HepG2 (cell line): ENCODE data around the gene PHYHIPL. TPM values are rescaled to one million over a fixed set of nuclear protein-coding genes. Genes with fewer than 3 reads are reported as not detected.

Experiments used
- ATAC-seq: fragments of 200-7000 bp; cut with Tn5 transposase; 3 replicates; pipeline ENCODE4 v1.9.1; 2020; ENCODE audit warnings: mild to moderate bottlenecking, moderate library complexity
- BruUV-seq: library from RNA; stranded (reverse); fragments of 400-500 nt; replicated peaks from 2 replicates; lab custom pipeline; 2021; lab: Mats Ljungman, UMichigan
- CTCF ChIA-PET: fragments of 300-600 bp; formaldehyde crosslinking; extraction: SDS; loops from one replicate; lab custom pipeline; 2021; ENCODE audit warnings: low total read pairs, inconsistent platforms, low intra/inter-chr PET ratio; lab: Yijun Ruan, JAX
- POLR2A ChIA-PET: fragments of 350-600 bp; sonication (Branson Sonifier 250); formaldehyde crosslinking; loops from one replicate; lab custom pipeline; 2020; ENCODE audit warnings: antibody characterized with exemption, inconsistent platforms; lab: Yijun Ruan, JAX
- DNase-seq: peaks from one replicate; pipeline ENCODE4 v3.0.0-alpha.2; 2015; ENCODE audit warnings: low spot score
- FAIRE-seq: peaks from 3 replicates; lab custom pipeline; 2011; peaks lifted over from hg19 to GRCh38; lab: Jason Lieb, UNC
- H2AFZ ChIP-seq: one replicate; pipeline ENCODE4 v1.6.1; 2011; ENCODE audit warnings: low read length, inconsistent platforms
- H3K27ac ChIP-seq: fragments of 300-600 bp; 3 replicates; pipeline ENCODE4 v1.8.0; 2011; ENCODE audit warnings: mixed run types, mild to moderate bottlenecking, mixed read lengths, low read length, inconsistent platforms; ENCODE audit not compliant: insufficient read depth; ENCODE audit errors: extremely low read length
- H3K27me3 ChIP-seq, 2 experiments: fragments of 200-600 bp in 1 of 2; 2 replicates in 1 of 2; 3 replicates in 1 of 2; pipeline versions ENCODE4 v1.6.0 to v1.8.0; 2011; ENCODE audit warnings: low read length in 2 of 2, mild to moderate bottlenecking in 2 of 2, moderate library complexity in 2 of 2, inconsistent platforms in 1 of 2; ENCODE audit not compliant: insufficient read depth in 2 of 2, control insufficient read depth in 1 of 2
- H3K36me3 ChIP-seq, 2 experiments: fragments of 200-600 bp in 1 of 2; replicated peaks in 1 of 2; 2 replicates in 1 of 2; 3 replicates in 1 of 2; pipeline versions ENCODE4 v1.5.1 to v1.8.0; 2011; ENCODE audit warnings: low read length in 2 of 2, inconsistent platforms in 1 of 2; ENCODE audit not compliant: insufficient read depth in 2 of 2, control insufficient read depth in 1 of 2
- H3K4me1 ChIP-seq: 2 replicates; pipeline ENCODE4 v1.5.1; 2012; ENCODE audit warnings: low read length, inconsistent platforms; ENCODE audit not compliant: insufficient read depth
- H3K4me2 ChIP-seq: 2 replicates; pipeline ENCODE4 v1.6.0; 2011; ENCODE audit warnings: low read depth, low read length, inconsistent platforms
- H3K4me3 ChIP-seq, 3 experiments: fragments of 200-600 bp in 1 of 3; sonication (generic), shearing (Covaris generic) in 1 of 3; replicated peaks in 1 of 3; 2 replicates each; pipeline ENCODE4 v1.5.1; 2011 to 2016; ENCODE audit warnings: low read length in 3 of 3, inconsistent platforms in 2 of 3, low read depth in 2 of 3, mild to moderate bottlenecking in 2 of 3, control low read depth in 1 of 3, mixed read lengths in 1 of 3; ENCODE audit not compliant: insufficient read depth in 1 of 3
- H3K79me2 ChIP-seq: one replicate; pipeline ENCODE4 v1.6.1; 2011; ENCODE audit warnings: low read length, inconsistent platforms; ENCODE audit not compliant: insufficient read depth
- H3K9ac ChIP-seq: 2 replicates; pipeline ENCODE4 v1.6.0; 2011; ENCODE audit warnings: mild to moderate bottlenecking, low read depth, low read length, inconsistent platforms; ENCODE audit not compliant: insufficient read depth
- H3K9me3 ChIP-seq: 2 replicates; pipeline ENCODE4 v1.5.1; 2012; ENCODE audit warnings: mild to moderate bottlenecking, low read length
- H4K20me1 ChIP-seq: 2 replicates; pipeline ENCODE4 v1.6.0; 2011; ENCODE audit warnings: inconsistent platforms, mild to moderate bottlenecking, low read length, moderate library complexity; ENCODE audit not compliant: insufficient read depth
- BCLAF1 ChIP-seq: fragments of 450-650 bp; IDR thresholded peaks from 2 replicates; pipeline ENCODE4 v1.6.1; 2017; ENCODE audit warnings: mild to moderate bottlenecking
- GATAD2A ChIP-seq: IDR thresholded peaks from 2 replicates; pipeline ENCODE4 v1.6.1; 2016
- JARID2 ChIP-seq: sonication (generic); formaldehyde crosslinking; IDR thresholded peaks from 2 replicates; pipeline ENCODE4 v1.8.1; 2023; ENCODE audit warnings: missing genetic modification reagents, inconsistent platforms; ENCODE audit not compliant: insufficient replicate concordance
- MAFF ChIP-seq: IDR thresholded peaks from 2 replicates; pipeline ENCODE4 v1.6.1; 2011; ENCODE audit warnings: low read depth, low read length, improper control_type of control experiment
- MEIS1 ChIP-seq: sonication (generic); formaldehyde crosslinking; IDR thresholded peaks from 2 replicates; pipeline ENCODE4 v1.9.0; 2021; ENCODE audit warnings: mild to moderate bottlenecking, missing genetic modification reagents, moderate library complexity, borderline replicate concordance
- ZMAT5 ChIP-seq: sonication (generic); formaldehyde crosslinking; IDR thresholded peaks from 2 replicates; pipeline ENCODE4 v1.5.0; 2020; ENCODE audit warnings: mild to moderate bottlenecking, low read depth, missing genetic modification reagents, borderline replicate concordance
- ZNF260 ChIP-seq: sonication (generic); formaldehyde crosslinking; IDR thresholded peaks from 2 replicates; pipeline ENCODE4 v1.4.0; 2020; ENCODE audit warnings: missing genetic modification reagents, low read depth, mild to moderate bottlenecking, borderline replicate concordance
- ZNF263 ChIP-seq: sonication (generic); formaldehyde crosslinking; IDR thresholded peaks from 2 replicates; pipeline ENCODE4 v1.4.0; 2020; ENCODE audit warnings: missing genetic modification reagents
- ZNF567 ChIP-seq: sonication (generic); formaldehyde crosslinking; IDR thresholded peaks from 2 replicates; pipeline ENCODE4 v1.8.1; 2023; ENCODE audit warnings: mild to moderate bottlenecking, missing genetic modification reagents, borderline replicate concordance
- ZNF598 ChIP-seq: sonication (generic); formaldehyde crosslinking; IDR thresholded peaks from 2 replicates; pipeline ENCODE4 v1.5.1; 2020; ENCODE audit warnings: mild to moderate bottlenecking, missing genetic modification reagents, borderline replicate concordance
- WGBS: methylation state at CpG from one replicate; pipeline ENCODE4 v1.1.6; 2017; ENCODE audit warnings: low lambda C conversion rate; 5-methylcytosine and 5-hydroxymethylcytosine counted together
- in situ Hi-C: cut with HindIII; loops from 2 replicates; pipeline ENCODE4 v1.10.0; 2017; ENCODE audit warnings: low pct_unique_long_range_greater_than_20kb; ENCODE audit not compliant: extremely low pct_ligation_motif_present
- intact Hi-C: fragments of 100-400 bp; cut with micrococcal nuclease; formaldehyde crosslinking; loops from one replicate; pipeline ENCODE4 v1.10.0; 2022; ENCODE audit not compliant: unreplicated experiment
- polyA plus RNA-seq, 8 experiments: library from polyadenylated mRNA; depleted of rRNA in 3 of 8; stranded (reverse) in 7 of 8; unstranded in 1 of 8; fragments of >200 nt; fragmentation: Illumina TruSeq in 4 of 8; extraction: Trizol in 4 of 8; gene quantifications; 2 replicates each; pipeline versions ENCODE4 v1.2.1 to v1.2.3, GENCODE V29; 2011 to 2016; ENCODE audit warnings: low read depth in 4 of 8, missing spikeins in 1 of 8, mixed read lengths in 1 of 8; ENCODE audit not compliant: insufficient read depth in 1 of 8
- total RNA-seq, 5 experiments: library from RNA; depleted of rRNA; stranded (reverse); fragments of >200 nt; fragmentation: Illumina TruSeq; extraction: Trizol; gene quantifications; 2 replicates each; pipeline ENCODE4 v1.2.3, GENCODE V29; 2016; ENCODE audit warnings: low read depth in 1 of 5
- TF ChIP-seq, protein P1 (sequence below): sonication (generic); formaldehyde crosslinking; IDR thresholded peaks from 2 replicates; pipeline ENCODE4 v1.5.0; 2020; ENCODE audit warnings: mild to moderate bottlenecking, missing genetic modification reagents
- TF ChIP-seq, protein P2 (sequence below): sonication (generic); formaldehyde crosslinking; IDR thresholded peaks from 2 replicates; pipeline ENCODE4 v1.8.0; 2022; ENCODE audit warnings: missing genetic modification reagents, low read depth, mild to moderate bottlenecking, borderline replicate concordance
- TF ChIP-seq, protein P3 (sequence below): sonication (generic); formaldehyde crosslinking; IDR thresholded peaks from 2 replicates; pipeline ENCODE4 v1.5.0; 2020; ENCODE audit warnings: missing genetic modification reagents

Gene PHYHIPL
- total and polyA plus RNA-seq, 2 of the 13 experiments (the other 11 are each of a cell fraction or from before 2014, with no cell fraction given), result 40.6 to 78.5 TPM

DNA sequence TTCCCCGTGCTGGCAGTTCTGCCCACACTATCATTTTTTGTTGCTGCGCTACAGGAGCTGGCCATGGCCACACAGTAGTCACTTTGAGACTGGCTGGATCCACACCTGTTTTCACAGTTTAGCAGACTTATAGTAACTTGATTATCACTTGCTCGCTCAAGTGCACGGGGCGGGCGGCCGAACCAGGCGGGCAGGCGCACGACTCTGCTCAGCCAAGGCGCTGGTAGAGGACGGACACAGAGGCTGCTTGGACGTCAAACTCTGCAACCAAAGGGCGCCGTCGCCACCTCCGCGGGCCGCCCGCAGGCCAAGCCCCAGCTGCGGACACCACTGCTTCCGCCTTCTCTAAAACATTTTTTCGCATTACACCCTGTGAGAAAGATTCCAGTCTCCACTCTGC lies 38.4 kb upstream of the PHYHIPL start (continued):
- TF ChIP-seq ZMAT5 (CRISPR knock-in tag), result no peak
- no peak for TF ChIP-seq BCLAF1
- TF ChIP-seq ZNF598 (CRISPR knock-in tag), result no peak
- TF ChIP-seq, protein P1, sequence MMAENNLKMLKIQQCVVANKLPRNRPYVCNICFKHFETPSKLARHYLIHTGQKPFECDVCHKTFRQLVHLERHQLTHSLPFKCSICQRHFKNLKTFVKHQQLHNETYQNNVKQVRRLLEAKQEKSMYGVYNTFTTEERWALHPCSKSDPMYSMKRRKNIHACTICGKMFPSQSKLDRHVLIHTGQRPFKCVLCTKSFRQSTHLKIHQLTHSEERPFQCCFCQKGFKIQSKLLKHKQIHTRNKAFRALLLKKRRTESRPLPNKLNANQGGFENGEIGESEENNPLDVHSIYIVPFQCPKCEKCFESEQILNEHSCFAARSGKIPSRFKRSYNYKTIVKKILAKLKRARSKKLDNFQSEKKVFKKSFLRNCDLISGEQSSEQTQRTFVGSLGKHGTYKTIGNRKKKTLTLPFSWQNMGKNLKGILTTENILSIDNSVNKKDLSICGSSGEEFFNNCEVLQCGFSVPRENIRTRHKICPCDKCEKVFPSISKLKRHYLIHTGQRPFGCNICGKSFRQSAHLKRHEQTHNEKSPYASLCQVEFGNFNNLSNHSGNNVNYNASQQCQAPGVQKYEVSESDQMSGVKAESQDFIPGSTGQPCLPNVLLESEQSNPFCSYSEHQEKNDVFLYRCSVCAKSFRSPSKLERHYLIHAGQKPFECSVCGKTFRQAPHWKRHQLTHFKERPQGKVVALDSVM (CRISPR knock-in tag), result no peak
- TF ChIP-seq GATAD2A, result no peak
- no peak for TF ChIP-seq JARID2

- in situ Hi-C loops, result no loop called here
- POLR2A ChIA-PET, result no interaction called here
Measured at GRCh38 chr10:59143544-59143943, 32.9 kb upstream of the PHYHIPL start.

More at GRCh38 chr10:59143544-59143943, 32.9 kb upstream of the PHYHIPL start:
- H3K4me2 ChIP-seq, result no peak overlapping the region
- no peaks in the 10 kb centered on the region for H3K9me3 ChIP-seq
- H4K20me1 ChIP-seq, result no peaks in the 10 kb centered on the region
- CTCF ChIA-PET, result no interaction called here
- no TSS peak for BruUV-seq
- 93% methylated on average over 1 of the region's 1 CpG for WGBS
- ATAC-seq (no peak), DNase-seq (no peak), FAIRE-seq (no peak)
- no peaks in the 10 kb centered on the region for H3K79me2 ChIP-seq
- no peaks in the 10 kb centered on the region for H3K4me1 ChIP-seq
- no peaks in the 10 kb centered on the region for H3K36me3 ChIP-seq
- intact Hi-C loops, result no loop called here
- no peak overlapping the region for H3K9ac ChIP-seq
- no peaks in the 10 kb centered on the region for H3K27me3 ChIP-seq
- H3K27ac ChIP-seq, result no peak overlapping the region
- TF ChIP-seq ZNF260 (no peak), ZNF567 (CRISPR knock-in tag) (no peak), MAFF (no peak), MEIS1 (CRISPR knock-in tag) (no peak), ZNF263 (CRISPR knock-in tag) (no peak)
- TF ChIP-seq, protein P2, sequence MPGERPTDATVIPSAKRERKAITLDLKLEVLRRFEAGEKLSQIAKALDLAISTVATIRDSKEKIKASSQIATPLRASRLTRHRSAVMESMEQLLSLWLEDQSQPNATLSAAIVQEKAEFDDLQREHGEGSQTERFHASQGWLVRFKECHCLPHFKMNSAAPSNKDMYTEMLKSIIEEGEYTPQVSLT (CRISPR knock-in tag), result no peak
- TF ChIP-seq, protein P3, sequence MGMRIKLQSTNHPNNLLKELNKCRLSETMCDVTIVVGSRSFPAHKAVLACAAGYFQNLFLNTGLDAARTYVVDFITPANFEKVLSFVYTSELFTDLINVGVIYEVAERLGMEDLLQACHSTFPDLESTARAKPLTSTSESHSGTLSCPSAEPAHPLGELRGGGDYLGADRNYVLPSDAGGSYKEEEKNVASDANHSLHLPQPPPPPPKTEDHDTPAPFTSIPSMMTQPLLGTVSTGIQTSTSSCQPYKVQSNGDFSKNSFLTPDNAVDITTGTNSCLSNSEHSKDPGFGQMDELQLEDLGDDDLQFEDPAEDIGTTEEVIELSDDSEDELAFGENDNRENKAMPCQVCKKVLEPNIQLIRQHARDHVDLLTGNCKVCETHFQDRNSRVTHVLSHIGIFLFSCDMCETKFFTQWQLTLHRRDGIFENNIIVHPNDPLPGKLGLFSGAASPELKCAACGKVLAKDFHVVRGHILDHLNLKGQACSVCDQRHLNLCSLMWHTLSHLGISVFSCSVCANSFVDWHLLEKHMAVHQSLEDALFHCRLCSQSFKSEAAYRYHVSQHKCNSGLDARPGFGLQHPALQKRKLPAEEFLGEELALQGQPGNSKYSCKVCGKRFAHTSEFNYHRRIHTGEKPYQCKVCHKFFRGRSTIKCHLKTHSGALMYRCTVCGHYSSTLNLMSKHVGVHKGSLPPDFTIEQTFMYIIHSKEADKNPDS (CRISPR knock-in tag), result no peak
- no peak overlapping the region for H3K4me3 ChIP-seq
- no peak overlapping the region for H2AFZ ChIP-seq
